Retinal pigment epithelial cell (primary cell): Measurements from ENCODE around the gene NUP85.
"Not testable (repeated sequence)": the region's sequence is repeated elsewhere in the genome, so short reads cannot be mapped to it uniquely, and the experiment has no call there.

ENCODE experiments used
- DNase-seq: peaks from one replicate; pipeline ENCODE4 v3.0.0-alpha.2; 2010; ENCODE audit warnings: low read depth
- H3K4me3 ChIP-seq: 2 replicates; pipeline ENCODE4 v1.5.1; 2011; ENCODE audit warnings: mild to moderate bottlenecking, low read length, control low read depth, moderate library complexity
- CTCF ChIP-seq: conservative IDR thresholded peaks from 2 replicates; pipeline ENCODE4 v1.5.1; 2011; ENCODE audit warnings: low read depth, low read length, control low read depth, inconsistent platforms

Gene NUP85

GRCh38 chr17:75273977-75274708 lies 68.7 kb downstream of the NUP85 start:
- no peak for TF ChIP-seq CTCF
- DNase-seq, result no peak
- no peak overlapping the region for H3K4me3 ChIP-seq

GRCh38 chr17:75277664-75278071 lies 72.2 kb downstream of the NUP85 start:
- DNase-seq, result no peak
- no peak overlapping the region for H3K4me3 ChIP-seq
- no peak for TF ChIP-seq CTCF

- DNase-seq, H3K4me3 ChIP-seq: not testable (repeated sequence)
Measured at GRCh38 chr17:75280189-75280588, 74.7 kb downstream of the NUP85 start.

- TF ChIP-seq CTCF, result no peak
- no peak overlapping the region for H3K4me3 ChIP-seq
- no peak for DNase-seq
Measured at GRCh38 chr17:75285123-75285522, 79.6 kb downstream of the NUP85 start.
